Astrocyte of the cerebellum (primary cell): ENCODE results near the gene CIITA.
"Not testable (repeated sequence)": the region's sequence is repeated elsewhere in the genome, so short reads cannot be mapped to it uniquely, and the experiment has no call there.

Experiments
- DNase-seq: peaks from one replicate; pipeline ENCODE4 v3.0.0-alpha.2; 2011; ENCODE audit warnings: low read depth
- H3K4me3 ChIP-seq: 2 replicates; pipeline ENCODE4 v1.5.1; 2011; ENCODE audit warnings: mild to moderate bottlenecking, low read depth, low read length, moderate library complexity
- in situ Hi-C: cut with HindIII; loops from 2 replicates; pipeline ENCODE4 v1.10.0; 2017; ENCODE audit warnings: low sequenced_read_pairs
- TF ChIP-seq, protein P1 (sequence below): IDR thresholded peaks from 2 replicates; pipeline ENCODE4 v1.5.1; 2012; ENCODE audit warnings: low read length, low read depth, moderate library complexity, mild to moderate bottlenecking; ENCODE audit errors: missing control alignments

CIITA gene

DNA sequence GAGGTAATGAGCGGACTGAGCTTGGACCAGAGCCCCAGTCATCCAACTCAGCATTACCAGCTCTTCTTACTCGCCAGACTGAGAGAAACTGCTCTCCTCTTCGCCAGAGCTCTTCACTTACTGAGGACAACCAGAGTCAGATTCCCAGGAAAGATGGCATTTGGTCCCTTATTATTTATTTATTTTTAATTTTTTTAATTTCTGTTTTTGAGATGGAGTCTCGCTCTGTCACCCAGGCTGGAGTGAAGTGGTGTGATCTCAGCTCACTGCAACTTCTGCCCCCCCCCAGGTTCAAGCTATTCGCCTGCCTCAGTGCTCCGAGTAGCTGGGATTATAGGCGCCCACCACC lies 42.0 kb downstream of the CIITA start:
- no peak overlapping the region for H3K4me3 ChIP-seq
- in situ Hi-C loops = no loop called here

GRCh38 chr16:10920726-10921427 lies 43.9 kb downstream of the CIITA start:
- in situ Hi-C loops = no loop called here
- TF ChIP-seq, protein P1, sequence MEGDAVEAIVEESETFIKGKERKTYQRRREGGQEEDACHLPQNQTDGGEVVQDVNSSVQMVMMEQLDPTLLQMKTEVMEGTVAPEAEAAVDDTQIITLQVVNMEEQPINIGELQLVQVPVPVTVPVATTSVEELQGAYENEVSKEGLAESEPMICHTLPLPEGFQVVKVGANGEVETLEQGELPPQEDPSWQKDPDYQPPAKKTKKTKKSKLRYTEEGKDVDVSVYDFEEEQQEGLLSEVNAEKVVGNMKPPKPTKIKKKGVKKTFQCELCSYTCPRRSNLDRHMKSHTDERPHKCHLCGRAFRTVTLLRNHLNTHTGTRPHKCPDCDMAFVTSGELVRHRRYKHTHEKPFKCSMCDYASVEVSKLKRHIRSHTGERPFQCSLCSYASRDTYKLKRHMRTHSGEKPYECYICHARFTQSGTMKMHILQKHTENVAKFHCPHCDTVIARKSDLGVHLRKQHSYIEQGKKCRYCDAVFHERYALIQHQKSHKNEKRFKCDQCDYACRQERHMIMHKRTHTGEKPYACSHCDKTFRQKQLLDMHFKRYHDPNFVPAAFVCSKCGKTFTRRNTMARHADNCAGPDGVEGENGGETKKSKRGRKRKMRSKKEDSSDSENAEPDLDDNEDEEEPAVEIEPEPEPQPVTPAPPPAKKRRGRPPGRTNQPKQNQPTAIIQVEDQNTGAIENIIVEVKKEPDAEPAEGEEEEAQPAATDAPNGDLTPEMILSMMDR = no peak
- H3K4me3 ChIP-seq = no peak overlapping the region
- no peak for DNase-seq

More for the DNA sequence above, 42.0 kb downstream of the CIITA start:
- TF ChIP-seq, protein P1 = no peak
- DNase-seq = no peak

- no peak overlapping the region for H3K4me3 ChIP-seq
- TF ChIP-seq, protein P1 = no peak
- in situ Hi-C loops = no loop called here
- DNase-seq = no peak
These were observed 44.7 kb downstream of the CIITA start for GRCh38 chr16:10921536-10922327.

DNA sequence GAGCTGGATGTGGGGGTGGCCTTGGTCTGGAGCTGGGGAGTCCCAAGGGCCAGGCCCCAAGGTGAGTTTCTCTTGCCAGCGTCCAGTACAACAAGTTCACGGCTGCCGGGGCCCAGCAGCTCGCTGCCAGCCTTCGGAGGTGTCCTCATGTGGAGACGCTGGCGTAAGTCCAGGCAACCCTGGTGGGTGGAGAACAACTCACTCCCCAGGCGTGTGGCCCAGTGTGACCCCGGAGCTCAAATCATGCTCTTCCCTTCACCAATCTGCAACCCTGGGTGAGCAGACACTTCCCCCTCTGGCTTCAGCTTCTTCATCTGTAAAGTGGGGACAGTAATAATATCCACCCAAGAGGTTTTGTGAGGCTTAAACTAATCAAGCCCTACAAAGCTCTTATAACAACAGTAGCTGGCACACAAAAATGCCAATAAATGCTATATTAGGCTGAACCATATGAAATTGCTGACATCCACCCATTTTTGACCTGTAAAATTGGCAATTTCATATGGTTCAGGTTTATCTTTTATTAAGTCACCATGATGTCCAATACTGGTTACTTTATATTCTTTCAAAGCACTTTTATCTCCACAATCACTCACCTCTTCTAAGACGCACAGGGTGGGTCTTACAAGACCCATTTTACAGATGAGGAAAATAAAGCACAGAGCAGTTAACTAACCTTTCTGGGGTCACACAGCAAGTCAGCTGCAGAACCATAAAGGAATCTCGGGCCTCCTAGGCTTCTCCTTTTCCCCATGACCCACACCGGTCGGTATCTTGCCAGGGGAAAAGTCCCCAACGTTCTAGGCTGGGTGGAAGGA lies 45.5 kb downstream of the CIITA start:
- TF ChIP-seq, protein P1 = no peak
- no peak for DNase-seq
- H3K4me3 ChIP-seq = no peak overlapping the region
- in situ Hi-C loops = no loop called here

DNA sequence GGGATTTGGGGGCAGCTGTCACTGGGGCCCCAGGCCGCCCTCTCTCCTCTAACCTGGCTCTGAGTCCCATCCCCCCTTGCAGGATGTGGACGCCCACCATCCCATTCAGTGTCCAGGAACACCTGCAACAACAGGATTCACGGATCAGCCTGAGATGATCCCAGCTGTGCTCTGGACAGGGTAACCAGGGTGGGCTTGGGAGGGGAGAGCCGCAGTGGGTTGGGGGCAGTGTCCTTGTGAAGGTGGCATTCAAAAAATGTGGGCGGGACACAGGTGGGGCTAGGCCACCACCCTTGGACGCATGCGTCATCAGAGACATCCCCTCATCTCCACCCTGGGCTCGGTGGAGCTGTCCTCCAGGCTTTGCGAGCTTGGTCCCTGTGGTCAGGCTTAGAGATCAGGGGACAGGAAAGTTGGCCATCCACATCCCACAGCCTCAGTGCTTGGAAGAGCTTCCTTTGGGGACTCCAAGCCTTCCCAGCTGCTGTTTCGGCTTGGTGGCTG lies 46.2 kb downstream of the CIITA start:
- no peak for DNase-seq
- in situ Hi-C loops = no loop called here
- TF ChIP-seq, protein P1 = no peak

DNA sequence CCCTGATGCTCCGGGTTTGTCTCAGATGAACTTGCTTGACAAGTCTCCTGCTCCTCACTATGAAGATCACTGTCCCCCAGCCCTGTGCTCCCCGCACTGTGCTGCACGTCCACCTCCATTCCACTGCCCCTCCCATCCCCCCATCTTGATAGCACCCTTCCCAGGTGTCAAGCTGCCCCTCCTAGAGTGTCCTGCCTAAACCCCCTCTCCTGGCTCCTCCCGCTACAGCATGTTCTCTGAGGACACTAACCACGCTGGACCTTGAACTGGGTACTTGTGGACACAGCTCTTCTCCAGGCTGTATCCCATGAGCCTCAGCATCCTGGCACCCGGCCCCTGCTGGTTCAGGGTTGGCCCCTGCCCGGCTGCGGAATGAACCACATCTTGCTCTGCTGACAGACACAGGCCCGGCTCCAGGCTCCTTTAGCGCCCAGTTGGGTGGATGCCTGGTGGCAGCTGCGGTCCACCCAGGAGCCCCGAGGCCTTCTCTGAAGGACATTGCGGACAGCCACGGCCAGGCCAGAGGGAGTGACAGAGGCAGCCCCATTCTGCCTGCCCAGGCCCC lies 46.7 kb downstream of the CIITA start:
- in situ Hi-C loops = no loop called here
- no peak overlapping the region for H3K4me3 ChIP-seq
- TF ChIP-seq, protein P1 = no peak
- DNase-seq = no peak

More for the DNA sequence above, 46.2 kb downstream of the CIITA start:
- no peak overlapping the region for H3K4me3 ChIP-seq

- DNase-seq, H3K4me3 ChIP-seq, in situ Hi-C loops: not testable (repeated sequence)
These were observed 48.3 kb downstream of the CIITA start for GRCh38 chr16:10925285-10925684.
